Activated CD4-positive, alpha-beta memory T cell treated with anti-CD3 and anti-CD28 coated beads for 36 hours (primary cell): ENCODE data around the gene ARHGAP6. TPM values are rescaled to one million over a fixed set of nuclear protein-coding genes. Genes with fewer than 3 reads are reported as not detected.
A peak's percentile ranks its signal among the peaks of the same experiment; 100 is the strongest.

ENCODE experiments used
- CTCF ChIA-PET: fragments of 350-600 bp; sonication (Branson Sonifier 250); formaldehyde crosslinking; loops from one replicate; lab custom pipeline; 2021; ENCODE audit warnings: antibody characterized with exemption, inconsistent platforms; lab: Charles Lee
- POLR2A ChIA-PET: fragments of 350-600 bp; sonication (Branson Sonifier 250); formaldehyde crosslinking; loops from one replicate; lab custom pipeline; 2021; ENCODE audit warnings: antibody characterized with exemption; lab: Charles Lee
- DNase-seq: peaks from one replicate; pipeline ENCODE4 v3.0.0-alpha.2; 2020
- H3K27ac Mint-ChIP-seq: one replicate; pipeline ENCODE4 v1.8.0; 2021; ENCODE audit warnings: mixed read lengths
- H3K27me3 Mint-ChIP-seq: one replicate; pipeline ENCODE4 v1.8.0; 2021; ENCODE audit warnings: mixed read lengths
- H3K36me3 Mint-ChIP-seq: one replicate; pipeline ENCODE4 v1.8.0; 2021; ENCODE audit warnings: mixed read lengths
- H3K4me1 Mint-ChIP-seq: one replicate; pipeline ENCODE4 v1.8.0; 2021; ENCODE audit warnings: low read depth, mixed read lengths
- H3K4me3 Mint-ChIP-seq: one replicate; pipeline ENCODE4 v1.8.0; 2021; ENCODE audit warnings: mild to moderate bottlenecking, mixed read lengths
- H3K9me3 Mint-ChIP-seq: one replicate; pipeline ENCODE4 v1.8.0; 2021; ENCODE audit warnings: mixed read lengths
- intact Hi-C: fragments of 100-400 bp; cut with micrococcal nuclease; formaldehyde crosslinking; loops from one replicate; pipeline ENCODE4 v1.15.1; 2023
- total RNA-seq, 2 experiments: library from RNA; stranded (reverse); gene quantifications; one replicate each; pipeline ENCODE4 v1.2.3, GENCODE V29; 2021

The ARHGAP6 gene
- total RNA-seq, 2 experiments from 2014 or later = not detected

DNA sequence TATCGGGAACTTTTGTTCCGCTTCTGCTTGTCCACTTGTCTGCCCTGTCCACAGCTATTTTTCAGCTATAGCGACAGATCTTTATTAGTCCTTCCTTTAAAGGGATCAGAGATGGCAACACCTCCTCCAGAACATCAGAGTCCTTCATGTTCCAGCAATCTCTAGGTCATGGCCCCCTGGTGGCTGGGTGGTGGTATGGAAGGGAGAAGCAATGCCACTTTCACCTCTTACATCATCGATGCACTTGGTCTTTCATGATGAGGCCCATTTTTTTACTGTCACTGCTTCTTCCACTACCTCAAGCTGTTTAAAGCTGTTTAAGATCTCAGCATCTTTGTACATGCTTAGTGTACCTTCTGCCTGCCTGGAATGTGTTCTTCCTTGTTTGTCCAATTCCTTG, 106.7 kb downstream of the ARHGAP6 start:
- ChIA-PET POLR2A (no interaction called here), CTCF (interaction anchor here (0.7 kb wide), 1 partner anchor 25 kb away, joined by 3 read pairs; no protein-coding TSS in a partner anchor)
- H3K27me3 Mint-ChIP-seq = peaks cover 2% of the 10 kb centered on the region
- H3K4me3 Mint-ChIP-seq = no peak overlapping the region
- H3K27ac Mint-ChIP-seq = no peak overlapping the region
- no peaks in the 10 kb centered on the region for H3K36me3 Mint-ChIP-seq
- DNase-seq = peak; percentile 54
- no peaks in the 10 kb centered on the region for H3K4me1 Mint-ChIP-seq
- intact Hi-C loops = no loop called here
- H3K9me3 Mint-ChIP-seq = no peaks in the 10 kb centered on the region

DNA sequence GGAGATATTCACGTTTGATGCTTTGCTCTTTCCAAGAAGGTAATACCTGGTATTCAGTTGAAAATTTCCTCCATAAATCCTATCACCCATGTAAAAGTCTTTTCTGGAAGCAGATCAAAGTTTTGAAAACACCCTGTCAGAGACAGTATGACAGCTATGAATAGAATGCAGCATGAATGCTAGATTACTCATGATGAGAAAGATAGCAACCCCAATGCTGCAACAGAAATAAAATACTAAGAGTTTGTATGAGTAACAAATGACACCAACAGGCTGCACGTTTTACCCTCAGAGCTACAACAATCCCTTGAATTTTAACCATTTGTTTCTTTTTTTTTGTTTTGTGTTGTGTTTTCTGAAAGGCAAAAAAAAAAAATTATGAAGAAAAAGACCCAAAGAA, 108.6 kb downstream of the ARHGAP6 start:
- intact Hi-C loops = no loop called here
- no peak for DNase-seq
- H3K9me3 Mint-ChIP-seq = no peaks in the 10 kb centered on the region
- H3K27ac Mint-ChIP-seq = no peak overlapping the region
- H3K27me3 Mint-ChIP-seq = peaks cover 2% of the 10 kb centered on the region
- CTCF ChIA-PET = no interaction called here
- H3K36me3 Mint-ChIP-seq = no peaks in the 10 kb centered on the region
- no peak overlapping the region for H3K4me3 Mint-ChIP-seq
- no peaks in the 10 kb centered on the region for H3K4me1 Mint-ChIP-seq
- POLR2A ChIA-PET = no interaction called here

DNA sequence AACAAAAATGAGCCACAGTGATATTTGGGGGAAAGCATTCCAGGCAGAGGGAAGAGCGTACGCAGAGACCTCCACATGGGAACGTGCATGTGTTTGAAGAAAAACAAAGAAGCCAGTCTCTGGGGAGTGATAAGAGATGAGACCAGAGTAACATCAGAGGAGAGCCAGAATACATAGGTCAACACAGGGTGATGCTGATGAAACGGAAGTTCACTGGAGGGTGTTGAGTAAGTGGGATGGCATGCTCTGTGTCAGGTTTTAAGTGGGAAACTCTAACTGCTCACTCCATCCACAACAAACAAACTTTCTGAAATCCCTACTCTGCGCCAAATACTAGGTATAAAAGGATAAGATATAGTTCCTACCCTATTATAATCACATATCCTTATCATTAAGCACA, 110.0 kb downstream of the ARHGAP6 start:
- H3K36me3 Mint-ChIP-seq = no peaks in the 10 kb centered on the region
- no peak overlapping the region for H3K27ac Mint-ChIP-seq
- peaks cover 4% of the 10 kb centered on the region for H3K27me3 Mint-ChIP-seq
- no peaks in the 10 kb centered on the region for H3K4me1 Mint-ChIP-seq
- H3K9me3 Mint-ChIP-seq = no peaks in the 10 kb centered on the region
- ChIA-PET POLR2A (no interaction called here), CTCF (no interaction called here)
- intact Hi-C loops = no loop called here
- DNase-seq = no peak
- no peak overlapping the region for H3K4me3 Mint-ChIP-seq

DNA sequence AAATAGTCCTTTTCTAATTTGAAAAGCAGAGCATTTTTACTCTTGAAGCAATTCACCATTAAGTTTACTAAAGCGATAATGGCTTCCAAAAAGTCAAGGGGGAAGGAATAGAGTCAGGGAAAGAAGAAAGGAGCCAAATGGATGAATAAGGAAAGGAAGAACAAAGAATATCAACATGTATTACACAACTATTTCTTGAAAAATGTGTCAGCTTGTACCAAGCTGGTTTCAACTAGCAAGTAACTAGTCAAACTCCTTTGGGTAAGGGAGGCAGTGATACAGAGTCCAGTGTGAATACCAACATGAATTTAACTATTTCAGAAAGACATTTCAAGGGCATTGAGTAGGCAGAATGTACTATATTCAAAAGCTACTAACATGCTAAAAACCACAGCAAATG, 112.1 kb downstream of the ARHGAP6 start:
- ChIA-PET CTCF (no interaction called here), POLR2A (no interaction called here)
- no peak overlapping the region for H3K4me3 Mint-ChIP-seq
- peaks cover 5% of the 10 kb centered on the region for H3K27me3 Mint-ChIP-seq
- no peaks in the 10 kb centered on the region for H3K36me3 Mint-ChIP-seq
- no peak for DNase-seq
- no peak overlapping the region for H3K27ac Mint-ChIP-seq
- intact Hi-C loops = no loop called here
- no peaks in the 10 kb centered on the region for H3K9me3 Mint-ChIP-seq
- no peaks in the 10 kb centered on the region for H3K4me1 Mint-ChIP-seq

DNA sequence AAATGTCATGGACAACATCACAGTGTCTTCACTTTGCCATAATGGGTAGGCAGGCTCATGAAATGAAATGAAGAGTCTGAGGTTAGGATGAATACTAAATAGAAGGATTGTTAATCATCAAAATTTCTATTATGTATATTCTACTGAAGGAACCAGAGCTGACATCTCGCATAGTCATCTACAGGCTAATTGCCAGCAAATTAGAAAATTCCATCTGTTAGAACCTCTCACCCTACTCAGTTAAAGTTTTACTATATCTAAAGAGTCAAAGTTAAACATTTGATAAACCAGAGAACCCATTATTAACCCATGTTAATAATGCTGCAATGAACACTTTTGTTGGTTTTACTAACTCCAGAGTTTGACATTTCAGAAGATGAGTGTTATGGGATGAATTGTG, 114.6 kb downstream of the ARHGAP6 start:
- Mint-ChIP-seq H3K36me3 (no peaks in the 10 kb centered on the region), H3K9me3 (no peaks in the 10 kb centered on the region), H3K4me1 (no peaks in the 10 kb centered on the region), H3K27me3 (peaks cover 4% of the 10 kb centered on the region), H3K27ac (no peak overlapping the region), H3K4me3 (no peak overlapping the region)
- ChIA-PET POLR2A (no interaction called here), CTCF (no interaction called here)
- intact Hi-C loops = no loop called here
- no peak for DNase-seq

DNA sequence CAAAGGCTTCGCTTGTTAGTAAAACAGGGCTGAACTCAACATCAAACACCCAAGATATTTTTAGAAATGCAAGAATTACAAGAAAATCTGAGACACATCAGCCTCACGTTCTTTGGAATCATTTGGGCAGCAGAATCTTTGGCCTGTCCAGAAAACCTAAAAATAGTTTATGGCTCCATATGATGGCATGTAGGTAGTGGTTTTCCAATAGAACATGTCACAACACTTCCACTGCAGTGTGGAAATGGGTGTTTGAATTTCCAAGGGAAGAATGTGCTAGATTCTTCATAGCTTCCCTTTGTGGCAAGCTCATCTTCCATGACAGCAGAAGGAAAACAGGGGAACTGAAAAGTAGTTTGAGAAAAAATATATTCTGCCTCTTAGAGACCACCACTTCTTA, 118.8 kb downstream of the ARHGAP6 start:
- Mint-ChIP-seq H3K27me3 (peaks cover 2% of the 10 kb centered on the region), H3K4me1 (no peaks in the 10 kb centered on the region)
- CTCF ChIA-PET = no interaction called here

DNA sequence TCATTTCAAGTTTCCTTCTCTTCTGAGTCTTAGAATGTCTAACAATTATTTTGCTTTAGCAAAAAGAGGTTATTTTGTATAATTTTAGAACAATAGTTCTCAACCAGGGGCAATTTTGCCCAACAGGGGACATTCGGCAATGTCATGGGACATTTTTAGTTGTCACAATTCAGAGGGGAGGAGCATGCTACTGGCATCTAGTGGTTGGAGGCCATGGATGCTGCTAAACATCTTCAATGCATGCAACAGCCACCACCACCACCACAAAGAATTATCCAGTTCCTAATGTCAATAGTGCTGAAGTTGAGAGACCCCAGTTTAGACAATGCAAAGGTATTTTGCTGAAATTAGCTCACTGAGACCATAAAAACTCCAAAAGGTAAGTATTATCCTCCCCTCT, 122.5 kb downstream of the ARHGAP6 start:
- Mint-ChIP-seq H3K4me1 (no peaks in the 10 kb centered on the region), H3K27me3 (no peaks in the 10 kb centered on the region), H3K9me3 (no peaks in the 10 kb centered on the region), H3K4me3 (no peak overlapping the region), H3K36me3 (no peaks in the 10 kb centered on the region), H3K27ac (no peak overlapping the region)
- intact Hi-C loops = no loop called here
- CTCF ChIA-PET = interaction anchor here (1.2 kb wide), 1 partner anchor 68 kb away, joined by 3 read pairs; no protein-coding TSS in a partner anchor
- no peak for DNase-seq
- POLR2A ChIA-PET = no interaction called here

More for the DNA sequence above, 118.8 kb downstream of the ARHGAP6 start:
- Mint-ChIP-seq H3K4me3 (no peak overlapping the region), H3K9me3 (no peaks in the 10 kb centered on the region), H3K36me3 (no peaks in the 10 kb centered on the region), H3K27ac (no peak overlapping the region)
- POLR2A ChIA-PET = no interaction called here
- intact Hi-C loops = no loop called here
- no peak for DNase-seq

DNA sequence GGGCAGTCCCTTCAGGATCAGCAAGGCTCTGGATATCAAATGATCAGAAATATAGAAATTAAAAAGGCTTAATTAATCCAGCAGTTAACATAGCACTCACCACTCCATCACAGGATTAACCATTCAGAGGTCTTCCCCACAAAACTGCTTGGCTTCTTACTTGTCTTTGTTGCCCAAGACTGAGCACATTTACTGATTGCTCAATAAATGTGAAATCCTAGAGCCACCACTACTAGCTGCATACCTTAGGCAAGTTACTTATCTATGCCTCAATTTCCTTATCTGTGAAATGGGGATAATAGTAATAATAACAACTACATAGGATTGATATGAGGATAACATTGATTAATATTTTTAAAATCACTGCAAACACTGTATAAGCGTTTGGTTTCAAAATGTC, 124.2 kb downstream of the ARHGAP6 start:
- POLR2A ChIA-PET = no interaction called here
- no peak overlapping the region for H3K4me3 Mint-ChIP-seq
- no peaks in the 10 kb centered on the region for H3K27me3 Mint-ChIP-seq
- H3K9me3 Mint-ChIP-seq = no peaks in the 10 kb centered on the region
- H3K4me1 Mint-ChIP-seq = no peaks in the 10 kb centered on the region
- intact Hi-C loops = no loop called here
- no peaks in the 10 kb centered on the region for H3K36me3 Mint-ChIP-seq
- no peak overlapping the region for H3K27ac Mint-ChIP-seq
- CTCF ChIA-PET = no interaction called here
- DNase-seq = no peak

DNA sequence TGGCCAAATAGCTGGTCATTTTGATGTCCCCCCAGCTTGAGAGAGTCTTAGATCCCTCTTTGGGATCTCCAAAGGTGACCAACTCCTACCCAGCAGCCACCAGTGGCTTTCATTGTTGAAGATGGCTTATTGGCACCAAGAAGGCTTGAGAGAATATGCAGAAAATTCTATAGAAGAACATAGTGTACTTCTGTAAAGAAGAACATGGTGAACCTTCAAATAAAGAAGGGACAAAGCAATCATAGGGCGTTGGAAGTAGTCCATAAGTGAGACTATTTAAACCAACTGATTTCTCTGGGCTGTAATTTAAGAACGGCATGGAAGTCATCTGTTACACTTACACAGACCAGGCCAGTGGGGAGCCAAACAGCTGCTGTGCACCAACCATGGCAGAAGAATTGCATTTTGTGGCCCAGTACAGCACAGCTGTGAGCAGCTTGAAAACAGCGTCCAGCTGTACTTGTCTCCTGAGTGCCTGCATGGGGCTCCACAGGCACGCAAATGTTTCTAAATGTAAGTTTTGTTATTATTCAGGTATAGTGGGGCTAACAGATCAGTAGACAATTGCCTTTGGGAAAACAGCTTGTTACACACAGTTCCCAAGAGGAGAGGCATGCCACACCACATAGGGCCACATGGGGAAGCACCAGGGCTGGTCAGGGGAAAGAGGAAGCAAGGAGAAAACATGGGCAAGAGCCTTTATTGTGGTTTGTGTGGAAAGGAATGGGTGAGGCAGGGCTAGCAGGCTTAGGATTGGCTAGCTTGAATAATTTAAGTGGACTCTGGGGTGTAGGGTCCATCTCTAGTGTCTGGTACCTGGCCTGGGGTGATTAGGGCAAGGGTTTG, 125.0 kb downstream of the ARHGAP6 start:
- no peaks in the 10 kb centered on the region for H3K27me3 Mint-ChIP-seq
- CTCF ChIA-PET = no interaction called here
- no peaks in the 10 kb centered on the region for H3K9me3 Mint-ChIP-seq
- no peak for DNase-seq
- no peaks in the 10 kb centered on the region for H3K4me1 Mint-ChIP-seq
- H3K27ac Mint-ChIP-seq = no peak overlapping the region
- H3K4me3 Mint-ChIP-seq = no peak overlapping the region
- intact Hi-C loops = no loop called here
- POLR2A ChIA-PET = no interaction called here
- no peaks in the 10 kb centered on the region for H3K36me3 Mint-ChIP-seq

DNA sequence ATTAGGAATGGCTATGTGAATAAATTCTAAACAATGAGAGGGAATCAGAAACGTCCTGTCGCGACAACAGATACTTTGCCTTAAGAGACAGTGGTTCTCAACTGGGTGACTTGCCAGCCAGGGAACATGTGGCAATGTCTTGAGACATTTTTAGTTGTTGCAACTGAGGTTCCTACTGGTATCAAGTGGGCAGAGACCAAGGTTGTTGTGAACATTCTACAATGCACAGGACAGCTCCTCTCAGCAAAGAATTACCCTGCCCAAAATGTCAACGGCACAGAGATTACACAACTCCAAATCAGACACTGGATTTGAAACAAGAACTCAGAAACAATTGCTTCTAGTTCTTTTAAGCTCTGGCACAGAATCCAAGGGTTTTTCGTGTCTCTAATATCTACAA, 128.6 kb downstream of the ARHGAP6 start:
- Mint-ChIP-seq H3K36me3 (no peaks in the 10 kb centered on the region), H3K27me3 (no peaks in the 10 kb centered on the region), H3K27ac (no peak overlapping the region), H3K9me3 (no peaks in the 10 kb centered on the region), H3K4me3 (no peak overlapping the region), H3K4me1 (no peaks in the 10 kb centered on the region)
- POLR2A ChIA-PET = no interaction called here
- DNase-seq = no peak
- intact Hi-C loops = no loop called here
- CTCF ChIA-PET = no interaction called here

DNA sequence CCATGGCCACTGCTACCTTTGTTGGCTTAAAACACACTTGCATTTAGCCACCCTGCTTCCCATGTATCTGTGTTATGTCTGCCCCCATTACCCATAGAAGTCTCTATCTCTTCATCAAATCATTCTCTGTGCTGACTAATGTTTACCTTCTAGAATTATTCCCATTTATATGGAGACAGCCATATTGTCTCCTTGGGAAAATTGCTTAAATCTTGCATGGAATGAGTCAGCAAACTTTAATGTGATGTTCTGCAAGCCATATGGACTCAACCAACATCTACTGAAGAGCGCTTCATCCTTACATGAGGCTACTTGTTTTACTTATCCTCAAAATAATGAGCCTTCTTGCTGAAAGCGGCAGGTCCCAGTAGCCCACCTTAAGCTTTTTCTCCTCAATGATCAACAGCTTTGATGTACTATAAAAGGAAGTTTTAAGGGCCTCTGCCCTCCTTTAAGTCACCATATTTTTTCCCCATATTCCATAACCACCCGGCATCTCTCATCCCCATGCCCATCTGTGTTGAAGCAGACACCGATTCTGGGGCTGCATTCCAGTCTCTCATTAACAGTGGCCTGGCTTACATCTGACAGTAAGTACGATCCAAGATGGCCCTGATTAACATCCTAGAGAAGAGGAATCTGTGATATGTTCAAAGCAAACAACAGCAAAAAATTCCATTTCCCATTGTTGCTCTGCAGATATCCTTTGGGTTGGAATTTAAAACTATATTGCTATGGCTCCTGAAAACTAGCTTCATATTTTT, 130.4 kb downstream of the ARHGAP6 start:
- DNase-seq = no peak
- no peak overlapping the region for H3K4me3 Mint-ChIP-seq
- ChIA-PET POLR2A (no interaction called here), CTCF (interaction anchor here (1.0 kb wide), 1 partner anchor 239 kb away, joined by 4 read pairs; no protein-coding TSS in a partner anchor)
- H3K27me3 Mint-ChIP-seq = no peaks in the 10 kb centered on the region
- H3K4me1 Mint-ChIP-seq = no peaks in the 10 kb centered on the region
- intact Hi-C loops = no loop called here
- no peaks in the 10 kb centered on the region for H3K9me3 Mint-ChIP-seq
- no peaks in the 10 kb centered on the region for H3K36me3 Mint-ChIP-seq
- no peak overlapping the region for H3K27ac Mint-ChIP-seq

DNA sequence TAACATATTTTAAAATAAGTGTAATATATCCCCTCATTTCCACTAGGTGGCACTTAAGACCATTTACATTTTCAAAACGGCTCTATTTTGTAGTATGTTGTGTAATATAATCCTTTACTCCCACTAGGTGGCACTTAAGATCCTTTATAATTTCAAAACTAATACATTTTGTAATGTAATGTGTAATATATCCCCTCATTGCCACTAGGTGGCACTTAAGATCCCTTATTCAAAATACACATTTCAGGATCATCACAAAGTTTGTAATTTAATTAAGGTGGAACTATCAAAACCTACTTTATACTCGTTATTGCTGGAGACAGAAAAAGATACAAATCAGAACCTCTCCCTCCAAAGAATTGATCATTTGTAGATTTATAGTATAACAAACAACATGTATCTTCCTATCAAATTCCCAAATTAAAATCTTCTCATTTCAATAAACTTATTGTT, 132.5 kb downstream of the ARHGAP6 start:
- no peak overlapping the region for H3K27ac Mint-ChIP-seq
- no peak overlapping the region for H3K4me3 Mint-ChIP-seq
- intact Hi-C loops = loop anchor here (1.0 to 2.0 kb wide), 8 partner anchors 191 to 1238 kb away; partner anchors contain the start of gene MSL3
- CTCF ChIA-PET = interaction anchor here (1.5 to 1.6 kb wide), 2 partner anchors 190 to 253 kb away, joined by 3 to 5 read pairs; no protein-coding TSS in a partner anchor
- no peaks in the 10 kb centered on the region for H3K4me1 Mint-ChIP-seq
- H3K9me3 Mint-ChIP-seq = no peaks in the 10 kb centered on the region
- no peaks in the 10 kb centered on the region for H3K27me3 Mint-ChIP-seq
- H3K36me3 Mint-ChIP-seq = no peaks in the 10 kb centered on the region
- no peak for DNase-seq
- POLR2A ChIA-PET = no interaction called here
